Keratinocyte (primary cell): ENCODE data around the gene CLSTN1.

Experiments
- CTCF ChIP-seq, 3 experiments: IDR thresholded peaks in 1 of 3; conservative IDR thresholded peaks in 1 of 3; optimal IDR thresholded peaks in 1 of 3; 2 replicates in 2 of 3; 3 replicates in 1 of 3; pipeline versions ENCODE3 to v1.5.1; 2011; ENCODE audit warnings: low read length in 3 of 3, mild to moderate bottlenecking in 3 of 3, moderate library complexity in 2 of 3, control low read depth in 1 of 3, inconsistent platforms in 1 of 3; ENCODE audit not compliant: insufficient read depth in 2 of 3; ENCODE audit errors: extremely low read depth in 1 of 3
- EZH2 ChIP-seq: IDR thresholded peaks from one replicate; pipeline ENCODE4 v1.6.1; 2012; ENCODE audit warnings: inconsistent platforms, mild to moderate bottlenecking, low read length, moderate library complexity

GRCh38 chr1:9746211-9746610 is 77.6 kb downstream of the CLSTN1 start:
- TF ChIP-seq CTCF (optimal IDR thresholded peaks at IDR 0.05 in 1 of 3, IDR thresholded peaks at IDR 0.05 in 1 of 3, conservative IDR thresholded peaks at IDR 0.05 in 1 of 3; ENCODE audit: extremely low read depth in 1 of 3, insufficient read depth in 2 of 3, low read length in 3 of 3) (no peak), EZH2 (no peak)
